ENCODE results near the gene ITPKB.

The ITPKB gene

DNA sequence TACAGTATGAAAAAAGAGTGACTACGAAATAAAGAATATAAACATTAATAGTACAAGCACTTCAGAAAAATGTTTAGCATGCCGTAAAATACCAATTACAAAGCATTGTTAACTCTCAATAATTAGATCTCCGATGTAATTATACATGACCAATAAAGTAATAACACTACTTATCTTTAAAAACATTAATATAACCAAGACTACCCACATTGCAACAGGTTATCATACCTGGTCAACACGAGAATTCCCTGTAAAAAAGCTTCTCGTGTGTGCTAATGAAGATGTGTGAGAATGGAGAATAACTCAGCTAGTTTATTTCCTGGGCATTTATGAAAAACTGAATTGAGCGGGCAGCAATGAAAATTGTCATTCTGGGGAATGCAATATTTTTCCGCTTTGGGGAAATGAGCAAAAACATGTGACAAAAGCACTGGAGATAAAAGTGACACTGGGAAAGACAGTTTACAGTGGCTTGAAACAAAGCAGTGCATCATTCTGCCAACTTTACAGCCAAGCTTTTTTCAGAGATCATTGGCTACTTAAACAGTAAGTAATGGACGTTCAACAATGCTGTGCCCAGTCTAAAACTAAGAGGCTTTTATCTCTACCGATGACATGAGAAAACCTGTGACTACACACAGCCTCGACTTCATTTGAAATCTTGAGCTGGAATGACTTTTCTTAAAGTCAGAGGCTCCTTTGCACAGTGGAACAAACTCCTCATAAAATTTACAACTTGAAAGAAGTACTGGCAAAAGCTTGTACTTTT is 34.7 kb downstream of the ITPKB start:
- DNase-seq (ENCODE audit: low read depth) = no peak

GRCh38 chr1:226702957-226703831 is 35.9 kb downstream of the ITPKB start:
- DNase-seq (ENCODE audit: low read depth) = peak; percentile 81

DNA sequence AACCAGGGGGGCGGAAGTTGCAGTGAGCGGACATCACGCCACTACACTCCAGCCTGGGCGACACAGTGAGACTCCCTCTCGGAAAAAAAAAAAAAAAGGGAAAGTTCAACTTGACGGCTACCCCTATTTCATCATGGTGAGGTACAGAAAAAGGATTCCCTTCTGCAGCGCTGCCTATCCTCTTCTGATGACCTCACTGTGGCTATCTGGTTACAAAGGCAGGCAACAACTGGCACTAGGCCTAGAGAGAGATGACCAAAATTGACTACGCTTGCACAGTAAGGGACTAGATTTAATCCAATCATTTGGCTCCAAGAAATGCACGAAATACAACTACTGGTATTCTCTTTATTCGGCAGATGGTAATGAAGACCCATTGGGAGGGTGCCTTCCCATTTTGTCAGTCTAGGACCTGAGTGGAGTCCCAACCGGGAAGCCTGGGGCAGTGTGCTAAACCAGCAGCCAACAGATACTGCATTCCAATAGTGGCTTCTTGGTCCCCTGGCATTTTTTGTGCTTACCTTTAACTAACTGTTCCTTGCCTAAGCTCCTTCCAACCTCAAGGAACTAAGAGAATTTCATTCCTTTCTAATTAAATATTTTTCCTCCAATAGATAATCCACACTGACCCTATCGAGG is 36.6 kb downstream of the ITPKB start:
- DNase-seq (ENCODE audit: low read depth) = no peak

DNA sequence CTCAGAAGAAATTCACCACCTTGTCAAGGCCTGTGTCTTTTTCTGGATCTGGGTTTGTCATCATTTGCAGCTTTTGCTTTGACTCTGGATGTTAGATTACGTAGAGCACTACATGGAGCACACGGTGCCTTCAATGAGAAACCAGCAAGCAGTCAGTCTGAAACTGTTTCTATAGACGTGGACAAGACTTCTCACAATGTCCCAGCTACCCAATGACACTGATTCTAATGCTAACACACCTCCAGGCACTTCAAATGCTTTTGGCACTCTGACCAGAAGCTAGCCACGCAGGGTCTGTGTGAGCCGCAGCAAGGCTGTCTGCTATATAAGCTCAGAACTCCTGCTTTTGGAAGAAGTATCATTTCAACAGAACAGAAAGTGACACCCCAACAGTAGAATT is 38.2 kb downstream of the ITPKB start:
- DNase-seq (ENCODE audit: low read depth) = no peak

GRCh38 chr1:226699166-226699565 is 39.9 kb downstream of the ITPKB start:
- DNase-seq (ENCODE audit: low read depth) = no peak

DNA sequence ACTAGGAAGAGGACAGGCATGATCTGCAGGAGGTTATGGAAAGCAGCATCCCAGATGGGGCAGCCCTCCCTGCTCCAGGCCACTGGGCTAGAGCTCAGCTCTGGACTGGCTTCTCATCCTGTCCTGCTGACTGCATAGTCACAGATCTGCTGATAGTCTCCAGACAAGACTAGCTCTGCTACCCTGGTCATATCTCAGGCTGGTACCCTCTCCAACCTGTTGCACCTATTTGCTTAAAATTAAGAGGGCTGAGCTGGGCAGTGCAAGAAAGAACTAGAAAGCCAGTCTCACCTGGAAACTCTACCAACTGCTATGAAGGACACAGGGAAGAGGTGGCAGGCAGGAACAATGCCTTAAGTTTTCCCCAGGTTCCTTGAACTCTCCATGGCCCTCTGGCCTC is 40.4 kb downstream of the ITPKB start:
- no peak for DNase-seq (ENCODE audit: low read depth)

DNA sequence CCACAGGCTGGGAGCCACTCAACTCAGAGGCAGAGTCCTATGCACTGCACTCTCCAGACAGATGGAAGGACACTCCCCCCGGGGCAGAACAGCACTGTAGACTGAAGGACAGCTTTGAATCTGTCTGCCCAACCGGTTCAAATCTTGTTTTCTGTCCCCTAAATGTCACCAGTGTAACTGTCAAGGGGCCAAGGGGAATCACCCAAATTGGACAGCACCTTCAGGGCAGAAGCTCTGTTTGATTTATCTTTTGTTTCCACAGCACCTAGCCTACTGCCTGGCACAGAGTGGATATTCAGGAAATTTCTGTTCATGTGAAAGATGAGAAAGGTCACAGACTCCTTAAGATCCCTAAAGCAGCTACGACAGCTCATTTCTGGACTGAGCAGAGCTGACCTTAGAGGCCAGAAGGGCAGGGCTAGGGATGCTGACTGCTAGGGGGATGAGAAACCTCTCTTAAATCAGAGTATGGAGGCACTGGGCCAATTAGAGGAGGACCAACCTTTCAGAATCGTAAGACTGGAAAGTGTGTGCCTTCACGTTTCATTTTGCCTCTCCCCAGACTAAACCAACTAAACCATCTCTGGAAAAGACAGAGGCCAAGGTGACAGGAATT is 41.0 kb downstream of the ITPKB start:
- no peak for DNase-seq (ENCODE audit: low read depth)

GRCh38 chr1:226697151-226697928 is 41.7 kb downstream of the ITPKB start:
- no peak for DNase-seq (ENCODE audit: low read depth)

DNA sequence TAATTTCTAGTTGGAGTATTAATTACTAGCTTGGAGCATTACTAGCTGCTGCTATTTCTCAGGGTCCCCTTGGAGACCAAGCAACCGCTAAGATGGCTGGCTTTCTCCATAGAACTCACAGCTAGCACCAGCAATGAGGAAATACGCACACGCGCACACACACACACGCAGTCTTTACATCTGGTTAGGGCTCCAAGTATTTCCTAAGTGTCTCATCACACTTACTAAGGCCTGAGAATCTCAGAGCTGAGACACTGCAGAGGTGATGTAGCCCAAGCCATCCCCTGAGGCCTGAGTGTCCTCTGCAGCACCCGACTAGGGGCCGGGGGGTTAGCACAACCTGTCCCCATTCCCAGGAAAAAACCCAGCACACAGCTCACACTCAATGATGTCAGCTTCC is 42.5 kb downstream of the ITPKB start:
- no peak for DNase-seq (ENCODE audit: low read depth)

DNA sequence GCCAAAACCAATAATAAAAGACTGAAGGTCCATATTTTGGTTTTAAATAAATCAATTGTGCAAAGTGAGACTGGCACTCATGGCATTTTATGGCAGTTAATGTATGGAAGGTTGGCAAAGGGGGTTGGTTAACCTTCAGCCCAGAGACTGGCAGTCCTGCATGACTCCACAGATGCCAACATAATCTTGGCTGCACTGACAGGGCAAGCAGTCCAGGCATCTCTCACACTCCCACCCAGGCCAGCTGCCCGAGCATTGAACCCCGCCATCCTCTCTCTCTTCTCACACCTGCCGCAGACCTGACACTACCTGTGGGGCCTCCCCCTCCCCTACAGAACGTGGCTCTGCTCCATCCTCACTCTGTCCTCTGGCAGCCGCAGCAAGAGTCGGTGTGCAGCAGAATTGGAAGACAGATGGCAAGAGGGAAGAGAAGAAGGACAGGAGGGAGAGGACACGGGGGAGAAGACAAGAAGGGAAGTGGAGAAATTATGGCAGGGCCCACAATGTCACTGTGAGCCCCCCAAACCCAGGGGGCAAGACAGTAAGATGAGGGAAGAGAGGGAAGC is 43.7 kb downstream of the ITPKB start:
- no peak for DNase-seq (ENCODE audit: low read depth)

DNA sequence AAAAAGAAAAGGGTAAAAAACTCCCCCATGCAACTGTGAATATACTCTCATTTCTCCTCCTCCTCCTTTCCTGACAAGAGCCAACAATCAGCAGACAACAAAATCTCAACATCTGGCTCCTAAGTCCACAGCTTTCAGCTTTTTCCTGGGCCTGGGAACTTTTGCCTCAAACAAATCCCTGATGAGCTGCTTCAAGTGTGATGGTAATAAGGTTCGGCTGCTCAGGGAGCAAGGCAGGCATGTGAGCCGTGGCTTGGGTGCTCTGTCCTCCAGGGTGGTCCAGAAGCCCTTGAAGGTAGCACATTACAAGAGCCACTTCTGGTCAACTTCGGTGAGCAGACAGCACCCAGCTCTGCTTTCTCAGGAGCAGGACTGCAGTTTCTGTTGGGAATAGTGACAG is 46.3 kb downstream of the ITPKB start:
- no peak for DNase-seq (ENCODE audit: low read depth)

DNA sequence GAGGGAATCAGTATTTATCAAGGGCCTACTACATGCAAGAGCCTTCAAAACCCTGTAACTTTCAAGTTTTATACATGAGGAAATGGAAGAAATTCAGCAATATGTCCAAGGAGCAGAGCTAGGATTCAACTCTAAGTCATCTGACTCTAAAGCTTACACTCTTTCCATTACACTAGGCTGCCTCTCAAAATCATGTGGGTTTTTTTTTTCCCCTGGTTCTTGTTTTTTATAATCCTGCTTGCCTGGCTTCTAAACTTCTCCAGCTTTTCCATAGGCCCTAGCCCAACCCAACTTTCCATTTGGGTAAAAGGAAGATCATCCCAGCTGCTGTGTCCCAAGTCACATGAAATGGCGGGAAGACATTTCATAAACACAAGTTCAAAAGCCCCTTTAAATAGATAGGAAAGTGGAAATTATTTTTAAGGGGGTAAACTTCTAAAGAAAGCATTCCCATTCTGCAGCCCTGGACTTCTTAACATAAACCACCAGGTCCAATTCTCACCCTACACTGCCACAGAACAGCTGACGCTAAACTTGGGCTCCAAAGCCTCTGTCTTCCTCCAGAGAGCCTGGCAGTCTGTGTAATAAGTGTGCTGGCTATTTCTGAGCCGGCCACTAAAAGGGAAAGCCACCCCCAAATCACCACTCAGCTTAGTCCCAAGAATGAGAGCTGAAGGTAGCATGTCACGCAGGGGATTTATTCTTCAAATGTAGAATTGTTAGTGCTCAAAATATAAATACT is 46.9 kb downstream of the ITPKB start:
- DNase-seq (ENCODE audit: low read depth) = no peak

DNA sequence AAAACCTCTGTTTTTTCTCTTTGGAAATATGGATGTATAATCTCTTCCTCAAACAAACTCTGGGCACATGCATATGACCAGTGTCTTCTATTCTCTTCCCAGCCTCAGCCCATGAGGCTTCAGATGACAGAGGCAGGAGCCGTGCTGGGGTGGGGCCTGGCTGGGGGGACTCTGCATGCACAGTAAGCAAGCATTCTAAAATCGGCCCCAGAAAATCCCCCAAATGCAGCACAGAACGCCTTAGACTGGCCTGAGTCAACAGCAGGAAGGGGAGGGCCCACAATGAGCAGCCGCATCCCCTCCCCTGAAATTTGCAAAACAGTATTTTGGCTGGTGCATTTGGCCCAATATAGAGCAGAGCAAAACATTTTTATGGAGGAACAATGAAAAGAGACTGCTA is 47.8 kb downstream of the ITPKB start:
- DNase-seq (ENCODE audit: low read depth) = peak; percentile 43

DNA sequence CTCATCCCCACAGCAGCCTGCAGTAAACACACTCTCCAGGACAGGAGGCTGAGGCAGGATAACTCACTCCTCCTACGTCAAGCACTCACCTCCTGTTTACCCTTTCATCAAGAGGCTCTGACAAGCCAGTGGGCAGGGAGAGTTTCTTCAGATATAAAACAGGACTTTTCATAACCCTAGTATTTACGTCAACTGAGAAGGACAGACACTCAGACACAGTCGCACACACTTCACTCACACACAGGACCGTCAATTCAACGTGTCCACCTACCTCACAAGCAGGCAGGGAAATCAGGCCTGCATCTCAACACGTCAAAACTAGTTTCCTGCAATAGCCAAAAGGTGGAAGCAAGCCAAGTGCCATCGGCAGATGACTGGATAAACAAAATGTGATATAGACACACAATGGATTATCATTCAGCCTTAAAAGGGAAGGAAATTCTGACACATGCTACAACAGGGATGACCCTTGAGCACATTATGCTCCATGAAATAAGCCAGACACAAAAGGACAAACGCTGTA is 48.6 kb downstream of the ITPKB start:
- no peak for DNase-seq (ENCODE audit: low read depth)

DNA sequence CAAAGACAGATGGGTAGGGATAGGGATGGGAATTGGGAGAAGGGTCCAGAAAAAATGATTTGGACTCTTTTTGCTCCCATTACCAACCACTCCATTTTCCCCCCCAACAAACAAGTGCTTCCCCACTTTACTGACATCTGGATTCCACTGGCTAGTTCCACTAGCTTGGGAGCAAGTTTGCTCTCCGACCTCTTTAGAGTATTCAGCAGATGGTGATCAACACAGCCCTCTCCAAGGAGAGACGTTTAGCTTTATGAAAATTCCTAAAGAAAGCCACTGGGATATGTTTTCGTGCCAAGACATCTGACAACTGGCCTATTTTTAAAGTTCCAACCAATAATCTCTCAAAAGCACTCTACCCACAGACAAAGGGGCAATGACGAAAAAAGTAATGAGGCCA is 50.3 kb downstream of the ITPKB start:
- no peak for DNase-seq (ENCODE audit: low read depth)

- no peak for DNase-seq (ENCODE audit: low read depth)
Observed at GRCh38 chr1:226688056-226688748, 50.9 kb downstream of the ITPKB start.

GRCh38 chr1:226687426-226687825 is 51.7 kb downstream of the ITPKB start:
- no peak for DNase-seq (ENCODE audit: low read depth)

DNA sequence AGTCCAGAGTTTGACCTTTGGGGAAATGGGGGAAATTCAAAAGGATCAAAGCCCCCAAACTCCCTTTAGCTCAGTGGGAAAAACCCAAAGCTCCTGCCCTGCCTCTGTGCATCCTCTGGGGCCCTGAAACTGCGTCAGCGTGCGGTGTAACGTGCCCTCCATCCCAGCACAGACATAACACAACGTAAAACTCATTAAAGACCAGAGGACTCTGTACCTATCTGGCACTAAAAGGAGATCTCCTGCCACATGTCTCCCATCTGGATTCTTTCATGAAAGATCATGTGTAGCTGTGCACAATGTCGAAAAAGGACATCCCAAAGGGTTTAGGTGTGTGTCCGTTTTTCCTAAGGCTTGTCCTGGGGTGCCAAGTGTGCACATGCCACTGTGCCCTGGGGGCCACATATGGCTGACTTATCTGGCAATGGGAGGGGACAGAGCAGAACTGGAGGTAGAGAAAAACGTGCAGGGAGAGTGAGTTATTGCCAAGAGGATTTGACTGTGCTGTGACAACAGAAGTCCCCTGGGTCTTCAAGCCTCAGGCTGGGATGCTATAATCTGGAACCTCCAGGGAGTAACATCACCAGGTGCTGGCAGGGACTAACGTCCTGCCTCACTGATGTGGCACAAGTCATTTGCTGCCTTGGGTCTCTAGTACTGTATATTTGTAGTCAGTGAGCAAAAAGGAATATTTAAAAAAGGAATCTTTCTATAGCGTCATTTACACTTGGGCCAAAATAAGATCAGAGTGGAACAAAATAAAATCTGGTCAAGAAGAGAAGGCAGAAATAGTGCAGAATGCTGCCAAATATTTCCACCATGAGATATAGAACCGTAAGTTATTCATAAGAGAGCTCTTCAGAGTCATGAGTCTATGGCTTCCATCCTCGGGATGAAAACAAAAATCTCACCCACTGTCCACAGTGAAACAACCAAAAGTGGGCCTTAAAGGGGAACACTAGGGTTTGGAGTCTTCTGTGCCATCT is 52.3 kb downstream of the ITPKB start:
- no peak for DNase-seq (ENCODE audit: low read depth)
